Measurements from ENCODE around the gene ZCCHC7.

ZCCHC7 gene

GRCh38 chr9:37255187-37255586, 134.8 kb downstream of the ZCCHC7 start:
- Histone ChIP-seq H3K4me1 (ENCODE audit: control insufficient read depth in 1 of 2, insufficient read depth in 1 of 2, low read depth in 1 of 2, low read length in 1 of 2) (no peaks in the 10 kb centered on the region), H3K27ac (no peak overlapping the region)
- no peak for TF ChIP-seq CTCF (IDR thresholded peaks at IDR 0.05)

GRCh38 chr9:37255944-37256862, 135.8 kb downstream of the ZCCHC7 start:
- no peaks in the 10 kb centered on the region for H3K36me3 ChIP-seq
- H3K27me3 ChIP-seq: no peaks in the 10 kb centered on the region
- H3K4me3 ChIP-seq (ENCODE audit: low read depth in 1 of 2, low read length in 1 of 2): no peak overlapping the region
- H3K9me3 ChIP-seq: no peaks in the 10 kb centered on the region
- H3K4me1 ChIP-seq (ENCODE audit: control insufficient read depth in 1 of 2, insufficient read depth in 1 of 2, low read depth in 1 of 2, low read length in 1 of 2): peaks cover 0 to under 1% of the 10 kb centered on the region in 2 experiments
- no peak overlapping the region for H3K27ac ChIP-seq
- no peak for TF ChIP-seq CTCF (IDR thresholded peaks at IDR 0.05)

More at GRCh38 chr9:37255187-37255586, 134.8 kb downstream of the ZCCHC7 start:
- no peaks in the 10 kb centered on the region for H3K36me3 ChIP-seq
- no peak overlapping the region for H3K4me3 ChIP-seq (ENCODE audit: low read depth in 1 of 2, low read length in 1 of 2)
- H3K9me3 ChIP-seq: no peaks in the 10 kb centered on the region
- no peaks in the 10 kb centered on the region for H3K27me3 ChIP-seq

GRCh38 chr9:37259951-37260350, 139.6 kb downstream of the ZCCHC7 start:
- Histone ChIP-seq H3K36me3 (no peaks in the 10 kb centered on the region), H3K9me3 (no peaks in the 10 kb centered on the region), H3K4me1 (ENCODE audit: control insufficient read depth in 1 of 2, insufficient read depth in 1 of 2, low read depth in 1 of 2, low read length in 1 of 2) (peaks cover 0 to 9% of the 10 kb centered on the region in 2 experiments), H3K27ac (no peak overlapping the region), H3K4me3 (ENCODE audit: low read depth in 1 of 2, low read length in 1 of 2) (no peak overlapping the region), H3K27me3 (no peaks in the 10 kb centered on the region)
- no peak for TF ChIP-seq CTCF (IDR thresholded peaks at IDR 0.05)

GRCh38 chr9:37262410-37262809, 142.0 kb downstream of the ZCCHC7 start:
- Histone ChIP-seq H3K27me3 (no peaks in the 10 kb centered on the region), H3K36me3 (no peaks in the 10 kb centered on the region), H3K4me1 (ENCODE audit: control insufficient read depth in 1 of 2, insufficient read depth in 1 of 2, low read depth in 1 of 2, low read length in 1 of 2) (peaks cover 0 to 9% of the 10 kb centered on the region in 2 experiments), H3K9me3 (no peaks in the 10 kb centered on the region), H3K4me3 (ENCODE audit: low read depth in 1 of 2, low read length in 1 of 2) (no peak overlapping the region), H3K27ac (no peak overlapping the region)
- TF ChIP-seq CTCF (IDR thresholded peaks at IDR 0.05): no peak

GRCh38 chr9:37264539-37264938, 144.2 kb downstream of the ZCCHC7 start:
- H3K9me3 ChIP-seq: no peaks in the 10 kb centered on the region
- H3K4me3 ChIP-seq (ENCODE audit: low read depth in 1 of 2, low read length in 1 of 2): no peak overlapping the region
- no peaks in the 10 kb centered on the region for H3K27me3 ChIP-seq
- no peak overlapping the region for H3K27ac ChIP-seq
- no peak for TF ChIP-seq CTCF (IDR thresholded peaks at IDR 0.05)
- H3K4me1 ChIP-seq (ENCODE audit: control insufficient read depth in 1 of 2, insufficient read depth in 1 of 2, low read depth in 1 of 2, low read length in 1 of 2): peaks cover 0 to 9% of the 10 kb centered on the region in 2 experiments
- no peaks in the 10 kb centered on the region for H3K36me3 ChIP-seq

Data from neutrophil (primary cell).